HL-60 (cell line): ENCODE measurements around the gene PCNX2.

Source experiments
- DNase-seq, 2 experiments: peaks; one replicate each; pipeline ENCODE4 v3.0.0-alpha.2; 2010 to 2020; ENCODE audit warnings: low read depth in 1 of 2, low spot score in 1 of 2
- H3K27ac ChIP-seq: fragments of 250-450 bp; sonication (Bioruptor Pico); replicated peaks from 2 replicates; pipeline ENCODE4 v1.5.1; 2020; ENCODE audit warnings: mild to moderate bottlenecking, moderate library complexity
- H3K27me3 ChIP-seq: fragments of 250-450 bp; sonication (Bioruptor Pico); 2 replicates; pipeline ENCODE4 v1.5.1; 2021; ENCODE audit warnings: mild to moderate bottlenecking, moderate library complexity; ENCODE audit not compliant: insufficient read depth, poor library complexity, severe bottlenecking
- H3K4me3 ChIP-seq: replicated peaks from 2 replicates; pipeline ENCODE4 v1.5.1; 2011; ENCODE audit warnings: mild to moderate bottlenecking, control low read depth, low read length; ENCODE audit not compliant: insufficient read depth
- CTCF ChIP-seq: IDR thresholded peaks from one replicate; pipeline ENCODE4 v1.5.1; 2011; ENCODE audit warnings: low read length, control low read depth, inconsistent platforms; ENCODE audit not compliant: insufficient read depth
- GABPA ChIP-seq: IDR thresholded peaks from 2 replicates; pipeline ENCODE4 v1.6.1; 2012; ENCODE audit warnings: low read depth
- POLR2AphosphoS5 ChIP-seq: IDR thresholded peaks from 2 replicates; pipeline ENCODE4 v1.6.1; 2012; ENCODE audit warnings: low read depth
- REST ChIP-seq: IDR thresholded peaks from 2 replicates; pipeline ENCODE4 v1.6.1; 2012; ENCODE audit warnings: low read depth; ENCODE audit not compliant: insufficient replicate concordance
- SPI1 ChIP-seq: IDR thresholded peaks from 2 replicates; pipeline ENCODE4 v1.6.1; 2012; ENCODE audit warnings: low read depth, mild to moderate bottlenecking, borderline replicate concordance

The PCNX2 gene

GRCh38 chr1:233019778-233020325, 275.7 kb downstream of the PCNX2 start:
- DNase-seq = no peak
- H3K27me3 ChIP-seq = no peaks in the 10 kb centered on the region
- no peak overlapping the region for H3K4me3 ChIP-seq
- H3K27ac ChIP-seq = no peak overlapping the region
- no peak for TF ChIP-seq REST
- no peak for TF ChIP-seq SPI1
- no peak for TF ChIP-seq POLR2AphosphoS5
- TF ChIP-seq CTCF = no peak
- no peak for TF ChIP-seq GABPA

- no peak overlapping the region for H3K27ac ChIP-seq
- no peak for DNase-seq
- no peaks in the 10 kb centered on the region for H3K27me3 ChIP-seq
- TF ChIP-seq CTCF (no peak), SPI1 (peak; percentile 48; the same call in 1 of the 2 replicates), GABPA (no peak), POLR2AphosphoS5 (no peak)
- H3K4me3 ChIP-seq = no peak overlapping the region
These were observed 276.4 kb downstream of the PCNX2 start for GRCh38 chr1:233019083-233019482.

GRCh38 chr1:233016798-233017197, 278.7 kb downstream of the PCNX2 start:
- no peak for DNase-seq
- Histone ChIP-seq H3K27me3 (no peaks in the 10 kb centered on the region), H3K27ac (no peak overlapping the region), H3K4me3 (no peak overlapping the region)
- TF ChIP-seq REST (no peak), SPI1 (no peak), GABPA (no peak), POLR2AphosphoS5 (no peak), CTCF (no peak)

GRCh38 chr1:233015965-233016364, 279.6 kb downstream of the PCNX2 start:
- Histone ChIP-seq H3K27ac (no peak overlapping the region), H3K4me3 (no peak overlapping the region), H3K27me3 (no peaks in the 10 kb centered on the region)
- DNase-seq = peak in 1 of 2 experiments; percentile 4
- TF ChIP-seq POLR2AphosphoS5 (no peak), REST (no peak), SPI1 (no peak; the same call in 1 of the 2 replicates), GABPA (no peak), CTCF (no peak)
